Measurements from ENCODE around the gene CSRP1. TPM values are rescaled to one million over a fixed set of nuclear protein-coding genes. Genes with fewer than 3 reads are reported as not detected.
A peak's percentile ranks its signal among the peaks of the same experiment; 100 is the strongest.

The CSRP1 gene
- total and polyA plus RNA-seq, 9 of the 15 experiments (the other 6 are each of a cell fraction or from before 2014, with no cell fraction given) = 6.8 to 39.4 (median 23.7) TPM

DNA sequence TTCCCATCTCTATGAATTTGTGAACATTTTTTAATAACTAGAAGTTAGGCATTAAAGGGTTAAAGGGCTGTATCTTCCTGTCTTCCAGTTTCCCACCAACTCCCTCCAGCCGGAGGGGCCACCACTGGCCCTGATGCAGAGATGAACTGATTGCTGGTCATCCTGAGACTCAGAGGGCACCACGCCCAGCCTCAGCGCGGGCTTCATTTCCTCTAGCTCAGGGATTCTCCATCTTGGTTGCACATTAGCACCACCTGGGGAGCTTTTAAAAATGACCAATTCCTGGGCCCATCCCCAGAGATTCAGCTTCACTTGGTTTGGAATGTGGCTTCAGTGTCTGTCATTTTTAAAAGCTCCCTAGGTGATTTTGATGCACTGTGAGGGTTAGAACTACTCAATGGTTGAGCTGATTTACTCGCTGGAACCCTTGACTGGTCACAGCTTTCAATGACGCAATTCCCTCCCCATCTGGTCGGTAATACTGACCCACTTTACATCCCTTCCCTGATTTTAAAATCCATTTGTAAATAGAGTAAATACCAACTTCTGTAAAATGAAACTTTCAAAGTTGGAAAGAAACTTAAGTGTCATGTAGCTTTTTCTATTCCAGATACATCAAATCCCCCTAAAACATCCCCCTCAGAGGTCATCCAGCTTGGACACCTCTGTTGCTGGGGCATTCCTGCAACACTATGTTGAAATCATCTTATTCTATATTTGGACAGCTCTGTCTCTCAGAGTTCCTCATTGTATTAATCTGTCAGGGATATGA, 37.1 kb upstream of the CSRP1 start (continued):
- no peak for TF ChIP-seq CAMTA2 (CRISPR knock-in tag; conservative IDR thresholded peaks at IDR 0.05)
- TF ChIP-seq KLF1 (tag; IDR thresholded peaks at IDR 0.05) = peak; percentile 55; the same call in 1 of the 2 replicates
- 0 out of 2 replicates have a peak, but pooled peaks have one; percentile 32 for TF ChIP-seq ZKSCAN8 (CRISPR knock-in tag; IDR thresholded peaks at IDR 0.05)
- 0 out of 2 replicates have a peak, but pooled peaks have one; percentile 63 for TF ChIP-seq ZNF197 (CRISPR knock-in tag; IDR thresholded peaks at IDR 0.05; ENCODE audit: low read depth)
- peak; percentile 83 for TF ChIP-seq ZNF584 (CRISPR knock-in tag; IDR thresholded peaks at IDR 0.05; ENCODE audit: low read depth)
- TF ChIP-seq ZNF175 (CRISPR knock-in tag; IDR thresholded peaks at IDR 0.05; ENCODE audit: low read depth) = peak; percentile 90
- peak; percentile 75 for TF ChIP-seq ATF3 (IDR thresholded peaks at IDR 0.05)
- TF ChIP-seq ATF3 (CRISPR knock-in tag; conservative IDR thresholded peaks at IDR 0.05) = no peak
- TF ChIP-seq NR0B1 (IDR thresholded peaks at IDR 0.05; ENCODE audit: partially characterized antibody) = no peak
- TF ChIP-seq POLR2G (IDR thresholded peaks at IDR 0.05; ENCODE audit: low read depth, low read length) = no peak
- TF ChIP-seq DMBX1 (CRISPR knock-in tag; IDR thresholded peaks at IDR 0.05; ENCODE audit: borderline replicate concordance) = 0 out of 2 replicates have a peak, but pooled peaks have one; percentile 8
- TF ChIP-seq RCOR1 (IDR thresholded peaks at IDR 0.05; ENCODE audit: borderline replicate concordance in 1 of 2, low read depth in 2 of 2, low read length in 2 of 2) = peak in 1 of 2 experiments; percentile 86; a peak in 2 of 4 replicates
- TF ChIP-seq, protein P1, sequence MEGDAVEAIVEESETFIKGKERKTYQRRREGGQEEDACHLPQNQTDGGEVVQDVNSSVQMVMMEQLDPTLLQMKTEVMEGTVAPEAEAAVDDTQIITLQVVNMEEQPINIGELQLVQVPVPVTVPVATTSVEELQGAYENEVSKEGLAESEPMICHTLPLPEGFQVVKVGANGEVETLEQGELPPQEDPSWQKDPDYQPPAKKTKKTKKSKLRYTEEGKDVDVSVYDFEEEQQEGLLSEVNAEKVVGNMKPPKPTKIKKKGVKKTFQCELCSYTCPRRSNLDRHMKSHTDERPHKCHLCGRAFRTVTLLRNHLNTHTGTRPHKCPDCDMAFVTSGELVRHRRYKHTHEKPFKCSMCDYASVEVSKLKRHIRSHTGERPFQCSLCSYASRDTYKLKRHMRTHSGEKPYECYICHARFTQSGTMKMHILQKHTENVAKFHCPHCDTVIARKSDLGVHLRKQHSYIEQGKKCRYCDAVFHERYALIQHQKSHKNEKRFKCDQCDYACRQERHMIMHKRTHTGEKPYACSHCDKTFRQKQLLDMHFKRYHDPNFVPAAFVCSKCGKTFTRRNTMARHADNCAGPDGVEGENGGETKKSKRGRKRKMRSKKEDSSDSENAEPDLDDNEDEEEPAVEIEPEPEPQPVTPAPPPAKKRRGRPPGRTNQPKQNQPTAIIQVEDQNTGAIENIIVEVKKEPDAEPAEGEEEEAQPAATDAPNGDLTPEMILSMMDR (IDR thresholded peaks at IDR 0.05 in 2 of 3, conservative IDR thresholded peaks at IDR 0.05 in 1 of 3; ENCODE audit: insufficient read depth in 2 of 3, low read depth in 1 of 3, low read length in 3 of 3) = peak in 1 of 3 experiments; percentile 24; a peak in 2 of 6 replicates
- no peak for TF ChIP-seq ZNF586 (CRISPR knock-in tag; conservative IDR thresholded peaks at IDR 0.05)
